H54 (cell line): ENCODE data around the gene OR5AK2.
"Not testable (repeated sequence)": the region's sequence is repeated elsewhere in the genome, so short reads cannot be mapped to it uniquely, and the experiment has no call there.

Source experiments
- DNase-seq: peaks from one replicate; pipeline ENCODE4 v3.0.0; 2011; ENCODE audit warnings: low spot score, mixed read lengths; ENCODE audit not compliant: insufficient read length
- FAIRE-seq: peaks from 3 replicates; lab custom pipeline; 2011; peaks lifted over from hg19 to GRCh38; lab: Jason Lieb, UNC
- POLR2A ChIP-seq: IDR thresholded peaks from 2 replicates; pipeline ENCODE4 v1.6.1; 2011; ENCODE audit warnings: low read depth, mild to moderate bottlenecking, low read length

OR5AK2 gene, protein sequence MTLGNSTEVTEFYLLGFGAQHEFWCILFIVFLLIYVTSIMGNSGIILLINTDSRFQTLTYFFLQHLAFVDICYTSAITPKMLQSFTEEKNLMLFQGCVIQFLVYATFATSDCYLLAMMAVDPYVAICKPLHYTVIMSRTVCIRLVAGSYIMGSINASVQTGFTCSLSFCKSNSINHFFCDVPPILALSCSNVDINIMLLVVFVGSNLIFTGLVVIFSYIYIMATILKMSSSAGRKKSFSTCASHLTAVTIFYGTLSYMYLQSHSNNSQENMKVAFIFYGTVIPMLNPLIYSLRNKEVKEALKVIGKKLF

DNA sequence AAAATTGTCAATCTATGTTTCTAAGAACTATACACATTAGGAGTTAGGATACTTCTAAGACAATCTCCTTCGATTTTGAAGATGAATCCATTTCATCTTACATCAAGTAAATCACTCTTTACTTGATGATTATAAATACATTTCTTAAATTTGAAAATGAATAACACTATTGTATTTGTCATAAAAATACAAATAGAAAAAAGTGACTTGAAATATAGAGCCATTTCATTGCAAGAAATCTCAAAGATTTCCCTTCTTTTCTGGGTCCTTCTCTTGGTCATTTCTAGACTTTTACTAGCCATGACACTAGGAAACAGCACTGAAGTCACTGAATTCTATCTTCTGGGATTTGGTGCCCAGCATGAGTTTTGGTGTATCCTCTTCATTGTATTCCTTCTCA is at the start of gene OR5AK2:
Gene OR5AK2, plus strand, starts transcription at position 301 of the 400 bp plus-strand sequence. Its CDS starts 0 bp downstream, at position 301.
- FAIRE-seq = no peak

GRCh38 chr11:56945526-56945925 is 43.2 kb upstream of the OR5AK2 start:
- not testable (repeated sequence) for FAIRE-seq

More for the DNA sequence above, at the start of gene OR5AK2:
- no peak for TF ChIP-seq POLR2A
- DNase-seq = no peak

DNA sequence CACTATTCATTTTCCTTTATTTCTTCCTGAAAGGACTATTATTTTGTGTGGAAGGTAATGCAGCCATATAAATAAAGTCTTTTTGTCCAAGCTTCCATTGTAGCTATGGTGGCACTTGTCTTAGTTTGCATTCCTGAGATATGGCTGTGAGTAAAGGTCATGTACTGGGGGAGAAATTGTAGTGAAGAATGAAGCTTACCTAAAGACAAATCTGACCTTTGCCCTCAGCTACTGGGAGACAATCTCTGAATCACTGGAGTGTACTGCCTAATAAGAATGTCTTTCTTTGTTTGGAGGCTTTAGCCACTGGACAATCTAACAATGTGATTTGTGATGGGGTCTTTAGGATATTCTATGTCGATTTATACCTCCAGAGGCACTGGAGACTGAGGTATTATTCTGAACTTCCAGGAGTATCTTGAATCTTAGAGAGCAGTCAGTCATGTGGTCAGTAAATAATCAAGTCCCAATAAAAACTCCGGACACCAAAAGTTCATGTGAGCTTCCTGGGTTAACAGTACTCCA is 39.7 kb upstream of the OR5AK2 start:
- DNase-seq (no peak), FAIRE-seq (no peak)
- TF ChIP-seq POLR2A = no peak

More at GRCh38 chr11:56945526-56945925, 43.2 kb upstream of the OR5AK2 start:
- not testable (repeated sequence) for DNase-seq

GRCh38 chr11:56950510-56950909 is 38.2 kb upstream of the OR5AK2 start:
- DNase-seq (no peak), FAIRE-seq (no peak)
- no peak for TF ChIP-seq POLR2A

DNA sequence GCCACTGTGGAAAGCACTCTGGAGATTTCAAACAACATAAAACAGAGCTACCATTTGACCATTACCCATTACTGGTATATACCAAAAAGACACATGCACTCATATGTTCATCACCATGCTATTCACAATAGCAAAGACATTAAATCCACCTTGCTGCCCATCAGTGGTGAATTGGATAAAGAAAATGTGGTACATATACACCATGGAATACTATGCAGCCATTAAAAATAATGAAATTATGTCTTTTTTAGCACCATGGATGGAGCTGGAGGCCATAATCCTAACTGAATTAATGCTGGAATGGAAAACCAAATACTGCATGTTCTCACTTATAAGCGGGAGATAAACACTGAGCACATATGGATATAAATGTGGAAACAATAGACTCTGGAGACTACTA is 34.8 kb upstream of the OR5AK2 start:
- not testable (repeated sequence) for FAIRE-seq, DNase-seq

DNA sequence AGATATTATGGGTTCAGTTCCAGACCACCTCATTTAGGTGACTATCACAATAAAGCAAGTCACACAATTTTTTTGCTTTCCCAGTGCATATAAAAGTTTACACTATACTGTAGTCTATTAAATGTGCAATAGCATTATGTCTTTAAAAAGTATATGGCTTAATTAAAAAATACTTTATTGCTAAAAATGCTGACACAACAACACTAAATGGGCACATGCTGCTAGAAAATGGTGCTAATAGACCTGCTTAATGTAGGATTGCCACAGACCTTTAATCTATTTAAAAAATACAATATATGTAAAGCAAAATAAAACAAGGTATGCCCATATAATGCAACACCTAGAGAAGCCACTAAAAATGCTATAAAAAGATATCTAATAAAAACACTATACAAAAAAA is 27.1 kb upstream of the OR5AK2 start:
- no peak for TF ChIP-seq POLR2A
- no peak for FAIRE-seq
- DNase-seq = no peak

- no peak for TF ChIP-seq POLR2A
- DNase-seq (no peak), FAIRE-seq (no peak)
Observed at GRCh38 chr11:56967726-56968125, 21.0 kb upstream of the OR5AK2 start.

DNA sequence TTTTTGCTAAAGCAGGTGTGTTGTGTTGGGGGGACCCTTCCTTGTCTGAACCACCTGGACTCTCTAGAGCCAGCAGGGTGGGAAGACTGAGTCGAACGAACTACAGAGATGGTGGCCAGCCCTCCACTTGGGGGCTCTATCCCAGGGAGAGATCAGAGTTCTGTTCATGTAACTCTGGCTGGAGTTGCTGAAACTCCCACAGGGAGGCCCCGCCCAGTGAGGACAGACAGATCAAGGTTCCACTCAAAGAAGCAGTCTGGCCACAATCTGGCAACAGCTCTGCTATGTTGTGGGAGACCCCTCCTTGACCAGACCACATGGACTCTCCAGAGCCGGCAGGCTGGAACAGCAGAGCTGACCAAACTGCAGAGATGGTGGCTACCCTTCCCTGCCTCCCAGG is 20.2 kb upstream of the OR5AK2 start:
- no peak for TF ChIP-seq POLR2A
- FAIRE-seq (no peak), DNase-seq (no peak)

- TF ChIP-seq POLR2A = no peak
- no peak for FAIRE-seq
Observed at GRCh38 chr11:56977314-56977713, 11.4 kb upstream of the OR5AK2 start.

DNA sequence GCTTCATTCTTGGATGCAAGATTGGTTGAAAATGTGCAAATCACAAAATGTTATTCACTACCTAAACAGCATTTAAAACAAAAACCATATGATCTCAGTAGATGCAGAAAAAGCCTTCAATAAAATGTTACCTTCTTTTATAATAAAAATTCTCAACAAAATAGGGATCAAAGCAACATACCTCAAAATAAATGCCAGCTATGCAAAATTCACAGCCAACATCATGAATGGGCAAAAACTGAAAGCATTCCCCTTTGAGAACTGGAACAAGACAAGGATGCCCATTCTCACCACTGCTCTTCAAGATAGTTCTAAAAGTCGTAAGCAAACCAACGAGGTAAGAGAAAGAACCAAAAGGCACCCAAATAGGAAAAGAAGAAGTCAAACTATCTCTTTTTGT is 2.0 kb downstream of the OR5AK2 start:
- FAIRE-seq = no peak

More at GRCh38 chr11:56977314-56977713, 11.4 kb upstream of the OR5AK2 start:
- no peak for DNase-seq

DNA sequence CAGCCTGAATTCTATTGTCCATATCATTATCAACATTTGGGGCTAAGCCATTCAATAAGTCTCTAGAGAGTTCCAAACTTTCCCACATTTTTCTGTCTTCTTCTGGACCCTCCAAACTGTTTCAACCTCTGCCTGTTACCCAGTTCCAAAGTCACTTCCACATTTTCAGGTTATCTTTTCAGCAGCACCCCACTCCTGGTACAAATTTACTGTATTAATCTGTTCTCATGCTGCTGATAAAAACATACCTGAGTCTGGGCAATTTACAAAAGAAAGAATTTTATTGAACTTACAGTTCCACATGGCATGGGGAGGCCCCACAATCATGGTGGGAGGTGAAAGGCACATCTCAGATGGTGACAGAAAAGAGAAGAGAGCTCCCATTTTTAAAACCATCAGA is 5.8 kb downstream of the OR5AK2 start:
- DNase-seq = no peak
- no peak for TF ChIP-seq POLR2A
- FAIRE-seq = no peak

More for the DNA sequence above, 2.0 kb downstream of the OR5AK2 start:
- DNase-seq = no peak
- TF ChIP-seq POLR2A = no peak

- no peak for FAIRE-seq
- TF ChIP-seq POLR2A = no peak
- no peak for DNase-seq
Observed at GRCh38 chr11:57001674-57002401, 13.1 kb downstream of the OR5AK2 start.

DNA sequence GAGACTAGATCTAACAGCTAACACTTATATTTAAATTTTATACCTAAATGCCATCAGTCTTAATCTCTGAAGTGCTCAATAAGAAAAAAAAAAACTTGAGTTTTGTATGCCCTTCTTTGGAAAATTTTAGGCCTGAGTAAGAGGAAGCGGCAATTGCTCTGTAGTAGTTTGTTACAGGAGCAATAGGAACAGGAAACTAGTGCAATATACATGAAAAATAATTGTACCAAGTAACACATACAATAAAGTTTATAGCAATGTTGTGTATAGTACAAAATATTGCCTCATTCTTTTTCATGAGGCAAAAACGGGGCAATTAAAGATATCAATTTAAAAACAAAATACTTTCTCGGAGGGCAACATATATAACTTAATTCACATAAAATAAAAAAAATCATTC is 19.7 kb downstream of the OR5AK2 start:
- no peak for TF ChIP-seq POLR2A
- no peak for FAIRE-seq

GRCh38 chr11:57015679-57016078 is 27.0 kb downstream of the OR5AK2 start:
- FAIRE-seq = no peak
- no peak for TF ChIP-seq POLR2A
- no peak for DNase-seq

More for the DNA sequence above, 19.7 kb downstream of the OR5AK2 start:
- DNase-seq = no peak

DNA sequence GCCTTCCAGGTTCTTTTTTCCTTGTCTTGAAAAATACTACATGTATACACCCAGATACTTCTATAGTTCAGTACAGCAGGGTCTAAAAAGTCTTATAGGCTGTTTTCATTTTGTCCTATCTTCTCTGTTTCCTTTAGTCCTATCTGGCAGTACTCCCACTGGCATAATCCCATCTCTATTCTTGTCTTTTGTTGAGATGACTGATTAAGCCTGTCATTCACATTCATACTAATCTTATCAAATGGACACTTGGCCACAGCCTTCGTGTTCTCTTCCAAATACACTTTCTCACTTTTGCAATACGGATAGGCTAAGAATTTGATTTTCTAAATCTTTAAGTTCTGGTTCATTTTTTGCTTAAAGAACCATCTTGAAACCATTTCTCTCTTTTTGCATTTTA is 42.8 kb downstream of the OR5AK2 start:
- no peak for TF ChIP-seq POLR2A
- no peak for FAIRE-seq
- no peak for DNase-seq
